Measurements from ENCODE around the gene PCGF6. TPM values are rescaled to one million over a fixed set of nuclear protein-coding genes. Genes with fewer than 3 reads are reported as not detected.

Gene PCGF6, protein sequence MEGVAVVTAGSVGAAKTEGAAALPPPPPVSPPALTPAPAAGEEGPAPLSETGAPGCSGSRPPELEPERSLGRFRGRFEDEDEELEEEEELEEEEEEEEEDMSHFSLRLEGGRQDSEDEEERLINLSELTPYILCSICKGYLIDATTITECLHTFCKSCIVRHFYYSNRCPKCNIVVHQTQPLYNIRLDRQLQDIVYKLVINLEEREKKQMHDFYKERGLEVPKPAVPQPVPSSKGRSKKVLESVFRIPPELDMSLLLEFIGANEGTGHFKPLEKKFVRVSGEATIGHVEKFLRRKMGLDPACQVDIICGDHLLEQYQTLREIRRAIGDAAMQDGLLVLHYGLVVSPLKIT
- polyA plus RNA-seq (4.6 to 11.1 TPM (median 7.5 TPM) in 3 replicates), polyA minus RNA-seq (1.7 to 5.9 TPM (median 1.9 TPM) in 3 replicates)
- 3.3 TPM for polyA plus RNA-seq (2011; ENCODE audit: low read depth)
- 5.0 and 7.8 TPM in 2 replicates for polyA plus RNA-seq (2011; cell fraction: cytosol; rRNA removed)
- polyA plus RNA-seq (2011; cell fraction: nucleus; rRNA removed), result 3.8 and 5.2 TPM in 2 replicates
- 4.4 and 8.3 TPM in 2 replicates for polyA plus RNA-seq (2012; ENCODE audit: low replicate concordance)
- 4.6 TPM for polyA minus RNA-seq (2011; cell fraction: cytosol; rRNA and poly(A)+ RNA removed)
- 1.8 and 3.9 TPM in 2 replicates for polyA minus RNA-seq (2011; cell fraction: nucleus; rRNA and poly(A)+ RNA removed)

- peaks cover 6% of the 10 kb centered on the region for H3K4me1 ChIP-seq (ENCODE audit: control insufficient read depth, extremely low read depth, insufficient read depth, low read length)
- peak within 1 kb of the TSS; percentile 70 to 86 (median 82) for H3K4me3 ChIP-seq (ENCODE audit: control insufficient read depth in 2 of 3, extremely low read depth in 1 of 3, insufficient read depth in 2 of 3, low read depth in 1 of 3, low read length in 3 of 3)
- H3K9ac ChIP-seq (ENCODE audit: control insufficient read depth, extremely low read depth, insufficient read depth, low read length), result peak within 1 kb of the TSS; percentile 81
- dilution Hi-C loops (cut with MboI; ENCODE audit: extremely low pct_ligation_motif_present, low sequenced_read_pairs), result no loop called here
- TF ChIP-seq, protein P1, sequence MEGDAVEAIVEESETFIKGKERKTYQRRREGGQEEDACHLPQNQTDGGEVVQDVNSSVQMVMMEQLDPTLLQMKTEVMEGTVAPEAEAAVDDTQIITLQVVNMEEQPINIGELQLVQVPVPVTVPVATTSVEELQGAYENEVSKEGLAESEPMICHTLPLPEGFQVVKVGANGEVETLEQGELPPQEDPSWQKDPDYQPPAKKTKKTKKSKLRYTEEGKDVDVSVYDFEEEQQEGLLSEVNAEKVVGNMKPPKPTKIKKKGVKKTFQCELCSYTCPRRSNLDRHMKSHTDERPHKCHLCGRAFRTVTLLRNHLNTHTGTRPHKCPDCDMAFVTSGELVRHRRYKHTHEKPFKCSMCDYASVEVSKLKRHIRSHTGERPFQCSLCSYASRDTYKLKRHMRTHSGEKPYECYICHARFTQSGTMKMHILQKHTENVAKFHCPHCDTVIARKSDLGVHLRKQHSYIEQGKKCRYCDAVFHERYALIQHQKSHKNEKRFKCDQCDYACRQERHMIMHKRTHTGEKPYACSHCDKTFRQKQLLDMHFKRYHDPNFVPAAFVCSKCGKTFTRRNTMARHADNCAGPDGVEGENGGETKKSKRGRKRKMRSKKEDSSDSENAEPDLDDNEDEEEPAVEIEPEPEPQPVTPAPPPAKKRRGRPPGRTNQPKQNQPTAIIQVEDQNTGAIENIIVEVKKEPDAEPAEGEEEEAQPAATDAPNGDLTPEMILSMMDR (optimal IDR thresholded peaks at IDR 0.05 in 1 of 3, IDR thresholded peaks at IDR 0.05 in 1 of 3, conservative IDR thresholded peaks at IDR 0.05 in 1 of 3; ENCODE audit: extremely low read depth in 1 of 3, insufficient read depth in 2 of 3, low read length in 3 of 3), result peak in 1 of 3 experiments; percentile 13
- no peak for TF ChIP-seq EZH2 (IDR thresholded peaks at IDR 0.05; ENCODE audit: low read length)
- H3K9me1 ChIP-seq (ENCODE audit: control insufficient read depth, extremely low read depth, insufficient read depth, low read length), result no peaks in the 10 kb centered on the region
- peak within 1 kb of the TSS; percentile 58 for H3K27ac ChIP-seq (ENCODE audit: control insufficient read depth, insufficient read depth, low read length)
- H3K4me2 ChIP-seq (ENCODE audit: control insufficient read depth, extremely low read depth, insufficient read depth, low read depth, low read length), result peak within 1 kb of the TSS; percentile 87
- no peaks in the 10 kb centered on the region for H3K9me3 ChIP-seq (ENCODE audit: control insufficient read depth, low read depth, low read length)
- peak within 1 kb of the TSS; percentile 90 for H2AFZ ChIP-seq (ENCODE audit: control insufficient read depth, low read length)
- no peaks in the 10 kb centered on the region for H4K20me1 ChIP-seq (ENCODE audit: control insufficient read depth, extremely low read depth, insufficient read depth, low read length)
- no peak for FAIRE-seq
- no peaks in the 10 kb centered on the region for H3K27me3 ChIP-seq (ENCODE audit: control insufficient read depth, extremely low read depth, insufficient read depth, low read length)
- H3K36me3 ChIP-seq (ENCODE audit: control insufficient read depth in 2 of 2, extremely low read depth in 1 of 2, insufficient read depth in 2 of 2, low read length in 2 of 2), result peaks cover 3 to 7% of the 10 kb centered on the region in 2 experiments
- H3K79me2 ChIP-seq (ENCODE audit: control insufficient read depth, insufficient read depth, low read length), result peaks cover 11% of the 10 kb centered on the region
- no peak for DNase-seq (ENCODE audit: low read depth, low spot score)
Observed at GRCh38 chr10:103350517-103351260, at the start of gene PCGF6. TSS of gene PCGF6 (minus strand) at chr10:103351140. CDS start at chr10:103351066, 74 bp downstream.

- FAIRE-seq (no peak), DNase-seq (ENCODE audit: low read depth, low spot score) (no peak)
Observed at GRCh38 chr10:103397191-103397825, 46.4 kb upstream of the PCGF6 start.

More at GRCh38 chr10:103397191-103397825, 46.4 kb upstream of the PCGF6 start:
- H3K9ac ChIP-seq (ENCODE audit: control insufficient read depth, extremely low read depth, insufficient read depth, low read length), result peak overlapping the region; percentile 90
- no peaks in the 10 kb centered on the region for H3K9me1 ChIP-seq (ENCODE audit: control insufficient read depth, extremely low read depth, insufficient read depth, low read length)
- peak overlapping the region; percentile 65 to 98 (median 93) for H3K4me3 ChIP-seq (ENCODE audit: control insufficient read depth in 2 of 3, extremely low read depth in 1 of 3, insufficient read depth in 2 of 3, low read depth in 1 of 3, low read length in 3 of 3)
- peaks cover 18 to 27% of the 10 kb centered on the region in 2 experiments for H3K36me3 ChIP-seq (ENCODE audit: control insufficient read depth in 2 of 2, extremely low read depth in 1 of 2, insufficient read depth in 2 of 2, low read length in 2 of 2)
- H3K9me3 ChIP-seq (ENCODE audit: control insufficient read depth, low read depth, low read length), result no peaks in the 10 kb centered on the region
- no peaks in the 10 kb centered on the region for H4K20me1 ChIP-seq (ENCODE audit: control insufficient read depth, extremely low read depth, insufficient read depth, low read length)
- no peak for TF ChIP-seq EZH2 (IDR thresholded peaks at IDR 0.05; ENCODE audit: low read length)
- TF ChIP-seq, protein P1 (optimal IDR thresholded peaks at IDR 0.05 in 1 of 3, IDR thresholded peaks at IDR 0.05 in 1 of 3, conservative IDR thresholded peaks at IDR 0.05 in 1 of 3; ENCODE audit: extremely low read depth in 1 of 3, insufficient read depth in 2 of 3, low read length in 3 of 3), result no peak
- H3K27me3 ChIP-seq (ENCODE audit: control insufficient read depth, extremely low read depth, insufficient read depth, low read length), result no peaks in the 10 kb centered on the region
- peak overlapping the region; percentile 92 for H3K4me2 ChIP-seq (ENCODE audit: control insufficient read depth, extremely low read depth, insufficient read depth, low read depth, low read length)
- peaks cover 78% of the 10 kb centered on the region for H3K79me2 ChIP-seq (ENCODE audit: control insufficient read depth, insufficient read depth, low read length)
- H2AFZ ChIP-seq (ENCODE audit: control insufficient read depth, low read length), result peak overlapping the region; percentile 96
- H3K27ac ChIP-seq (ENCODE audit: control insufficient read depth, insufficient read depth, low read length), result peak overlapping the region; percentile 84
- peaks cover 17% of the 10 kb centered on the region for H3K4me1 ChIP-seq (ENCODE audit: control insufficient read depth, extremely low read depth, insufficient read depth, low read length)
- dilution Hi-C loops (cut with MboI; ENCODE audit: extremely low pct_ligation_motif_present, low sequenced_read_pairs), result no loop called here

Measured in keratinocyte (primary cell).